Measurements from ENCODE around the gene MTUS2.

DNA sequence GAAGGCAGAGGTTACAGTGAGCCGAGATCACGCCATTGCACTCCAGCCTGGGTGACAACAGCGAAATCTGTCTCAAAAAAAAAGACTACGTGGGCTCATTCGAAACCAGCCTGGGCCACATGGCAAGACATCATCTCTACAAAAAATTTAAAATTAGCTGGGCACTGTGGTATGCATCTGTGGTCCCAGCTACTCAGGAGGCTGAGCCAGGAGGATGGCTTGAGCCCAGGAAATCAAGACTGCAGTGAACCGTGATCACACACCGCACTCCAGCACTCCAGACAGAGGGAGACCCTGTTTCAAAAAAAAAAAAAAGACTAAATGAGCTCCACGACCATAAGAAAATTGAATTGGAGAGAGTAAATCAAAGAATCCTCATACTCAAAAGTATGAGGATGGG lies 722.2 kb downstream of the MTUS2 start:
- TF ChIP-seq, protein P1, sequence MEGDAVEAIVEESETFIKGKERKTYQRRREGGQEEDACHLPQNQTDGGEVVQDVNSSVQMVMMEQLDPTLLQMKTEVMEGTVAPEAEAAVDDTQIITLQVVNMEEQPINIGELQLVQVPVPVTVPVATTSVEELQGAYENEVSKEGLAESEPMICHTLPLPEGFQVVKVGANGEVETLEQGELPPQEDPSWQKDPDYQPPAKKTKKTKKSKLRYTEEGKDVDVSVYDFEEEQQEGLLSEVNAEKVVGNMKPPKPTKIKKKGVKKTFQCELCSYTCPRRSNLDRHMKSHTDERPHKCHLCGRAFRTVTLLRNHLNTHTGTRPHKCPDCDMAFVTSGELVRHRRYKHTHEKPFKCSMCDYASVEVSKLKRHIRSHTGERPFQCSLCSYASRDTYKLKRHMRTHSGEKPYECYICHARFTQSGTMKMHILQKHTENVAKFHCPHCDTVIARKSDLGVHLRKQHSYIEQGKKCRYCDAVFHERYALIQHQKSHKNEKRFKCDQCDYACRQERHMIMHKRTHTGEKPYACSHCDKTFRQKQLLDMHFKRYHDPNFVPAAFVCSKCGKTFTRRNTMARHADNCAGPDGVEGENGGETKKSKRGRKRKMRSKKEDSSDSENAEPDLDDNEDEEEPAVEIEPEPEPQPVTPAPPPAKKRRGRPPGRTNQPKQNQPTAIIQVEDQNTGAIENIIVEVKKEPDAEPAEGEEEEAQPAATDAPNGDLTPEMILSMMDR (IDR thresholded peaks at IDR 0.05; ENCODE audit: insufficient read depth, low read length, poor library complexity, severe bottlenecking): no peak
- TF ChIP-seq EZH2phosphoT487 (conservative IDR thresholded peaks at IDR 0.05; ENCODE audit: low read length): no peak

Measured in SU-DHL-6 (cell line).